HCT116 (cell line): Measurements from ENCODE around the gene THOC1.

Source experiments
- CEBPB ChIP-seq: IDR thresholded peaks from 2 replicates; pipeline ENCODE4 v1.6.1; 2012; ENCODE audit warnings: low read depth
- CTCF ChIP-seq, 3 experiments: fragments of 200-600 bp in 1 of 3; sonication (generic) in 1 of 3; IDR thresholded peaks in 2 of 3; conservative IDR thresholded peaks in 1 of 3; 2 replicates each; pipeline ENCODE4 v1.5.1; 2012 to 2017; ENCODE audit warnings: low read depth in 2 of 3, low read length in 2 of 3, antibody characterized with exemption in 1 of 3, borderline replicate concordance in 1 of 3, control low read depth in 1 of 3, mild to moderate bottlenecking in 1 of 3, mixed read lengths in 1 of 3, mixed run types in 1 of 3, moderate library complexity in 1 of 3; ENCODE audit not compliant: insufficient read depth in 1 of 3
- EZH2 ChIP-seq: fragments of 200-600 bp; sonication (generic); IDR thresholded peaks from 2 replicates; pipeline ENCODE4 v1.6.1; 2017; ENCODE audit warnings: antibody characterized with exemption, mixed run types
- EZH2phosphoT487 ChIP-seq: fragments of 200-600 bp; IDR thresholded peaks from 2 replicates; pipeline ENCODE4 v1.6.1; 2018; ENCODE audit warnings: antibody characterized with exemption, borderline replicate concordance
- RAD21 ChIP-seq: IDR thresholded peaks from 2 replicates; pipeline ENCODE4 v1.6.1; 2012; ENCODE audit warnings: low read depth, mild to moderate bottlenecking

GRCh38 chr18:269480-270095 lies 1.7 kb upstream of the THOC1 start:
- no peak for TF ChIP-seq CEBPB
- no peak for TF ChIP-seq CTCF (IDR thresholded peaks at IDR 0.05 in 2 of 3, conservative IDR thresholded peaks at IDR 0.05 in 1 of 3; ENCODE audit: borderline replicate concordance in 1 of 3, insufficient read depth in 1 of 3, low read depth in 2 of 3, low read length in 2 of 3)
- TF ChIP-seq RAD21, result no peak
- no peak for TF ChIP-seq EZH2phosphoT487
- no peak for TF ChIP-seq EZH2
